ENCODE results near the gene PMIS2.

DNA sequence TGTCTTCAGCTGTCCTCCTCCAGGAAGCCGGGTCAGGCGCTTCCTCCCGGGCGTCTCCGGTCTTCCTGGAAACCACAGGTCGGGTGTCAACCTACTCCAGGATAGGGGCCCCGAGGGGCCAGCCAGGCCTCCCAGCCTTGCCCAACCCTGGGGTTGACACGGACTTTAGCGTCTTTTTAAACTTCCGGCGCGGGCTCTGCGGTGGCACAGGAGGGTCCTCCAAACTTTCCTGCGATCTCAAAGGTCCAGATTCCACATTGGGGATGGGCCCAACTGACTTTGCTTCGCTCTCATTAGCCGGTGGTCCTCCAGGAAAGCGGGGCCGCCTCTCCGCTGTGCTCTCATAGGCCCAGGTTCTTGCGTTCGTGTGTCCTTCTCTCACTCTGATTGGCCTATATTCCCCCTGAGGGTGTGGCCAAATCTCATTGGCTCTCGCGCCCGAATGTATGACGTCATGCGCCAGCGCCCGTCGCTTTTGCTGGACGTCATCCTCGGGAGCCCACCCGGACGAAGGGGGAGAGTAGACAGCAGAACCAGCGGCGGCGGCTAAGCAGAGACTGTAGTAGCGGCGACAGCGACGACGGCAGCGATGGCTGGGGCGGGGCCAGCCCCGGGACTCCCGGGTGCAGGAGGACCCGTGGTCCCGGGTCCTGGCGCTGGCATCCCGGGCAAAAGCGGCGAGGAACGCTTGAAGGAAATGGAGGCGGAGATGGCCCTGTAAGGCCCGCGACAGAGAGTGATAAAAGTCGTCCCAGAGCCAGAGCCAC, 42.8 kb downstream of the PMIS2 start, which contains the start of gene RBM42:
- TF ChIP-seq, protein P1, sequence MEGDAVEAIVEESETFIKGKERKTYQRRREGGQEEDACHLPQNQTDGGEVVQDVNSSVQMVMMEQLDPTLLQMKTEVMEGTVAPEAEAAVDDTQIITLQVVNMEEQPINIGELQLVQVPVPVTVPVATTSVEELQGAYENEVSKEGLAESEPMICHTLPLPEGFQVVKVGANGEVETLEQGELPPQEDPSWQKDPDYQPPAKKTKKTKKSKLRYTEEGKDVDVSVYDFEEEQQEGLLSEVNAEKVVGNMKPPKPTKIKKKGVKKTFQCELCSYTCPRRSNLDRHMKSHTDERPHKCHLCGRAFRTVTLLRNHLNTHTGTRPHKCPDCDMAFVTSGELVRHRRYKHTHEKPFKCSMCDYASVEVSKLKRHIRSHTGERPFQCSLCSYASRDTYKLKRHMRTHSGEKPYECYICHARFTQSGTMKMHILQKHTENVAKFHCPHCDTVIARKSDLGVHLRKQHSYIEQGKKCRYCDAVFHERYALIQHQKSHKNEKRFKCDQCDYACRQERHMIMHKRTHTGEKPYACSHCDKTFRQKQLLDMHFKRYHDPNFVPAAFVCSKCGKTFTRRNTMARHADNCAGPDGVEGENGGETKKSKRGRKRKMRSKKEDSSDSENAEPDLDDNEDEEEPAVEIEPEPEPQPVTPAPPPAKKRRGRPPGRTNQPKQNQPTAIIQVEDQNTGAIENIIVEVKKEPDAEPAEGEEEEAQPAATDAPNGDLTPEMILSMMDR (IDR thresholded peaks at IDR 0.05): peak in 1 of 6 experiments; percentile 26
- peak; percentile 57 to 82 for TF ChIP-seq POLR2A (IDR thresholded peaks at IDR 0.05)
